Fibroblast of gingiva (primary cell): ENCODE data around the gene BTN3A1.

ENCODE experiments used
- DNase-seq: peaks from one replicate; pipeline ENCODE4 v3.0.0-alpha.2; 2011; ENCODE audit warnings: low read depth

The BTN3A1 gene

DNA sequence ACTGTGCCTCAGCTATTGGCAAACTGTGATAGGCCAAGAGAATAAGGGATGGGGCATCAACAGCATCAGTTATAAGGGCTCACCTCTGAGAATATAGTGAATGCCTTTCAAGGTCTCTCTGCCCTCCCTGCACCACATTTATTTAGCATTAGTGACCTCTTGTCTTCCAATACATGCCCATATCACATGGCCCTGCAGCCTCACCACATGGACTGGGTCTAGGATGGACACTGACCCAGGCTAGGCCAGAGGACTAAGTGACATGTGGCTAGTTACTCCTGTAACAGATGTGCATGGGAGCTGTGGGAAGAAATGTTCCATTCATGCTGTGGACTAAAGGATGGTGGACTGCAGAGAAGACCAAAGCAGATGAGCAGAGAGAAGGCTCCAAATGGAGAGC is 22.3 kb upstream of the BTN3A1 start:
- DNase-seq: no peak

DNA sequence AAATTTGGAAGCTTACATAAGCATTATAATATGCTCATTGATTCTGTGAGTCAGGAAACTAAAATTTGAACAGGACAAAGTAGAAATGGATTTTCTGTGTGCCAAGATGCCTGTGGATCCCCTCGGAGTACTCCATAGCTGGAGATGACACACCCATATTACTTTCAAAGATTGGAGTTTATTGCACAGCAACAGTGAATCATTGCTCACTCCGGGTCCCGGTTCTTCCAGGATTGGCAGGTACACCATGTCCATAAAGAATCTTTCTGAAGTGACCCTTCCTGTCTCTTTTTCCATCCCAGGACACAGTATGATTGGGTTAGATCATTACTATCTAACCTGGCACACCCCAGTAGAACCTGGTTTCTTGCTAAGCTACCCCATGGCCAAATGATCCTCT is 21.8 kb upstream of the BTN3A1 start:
- DNase-seq: no peak

DNA sequence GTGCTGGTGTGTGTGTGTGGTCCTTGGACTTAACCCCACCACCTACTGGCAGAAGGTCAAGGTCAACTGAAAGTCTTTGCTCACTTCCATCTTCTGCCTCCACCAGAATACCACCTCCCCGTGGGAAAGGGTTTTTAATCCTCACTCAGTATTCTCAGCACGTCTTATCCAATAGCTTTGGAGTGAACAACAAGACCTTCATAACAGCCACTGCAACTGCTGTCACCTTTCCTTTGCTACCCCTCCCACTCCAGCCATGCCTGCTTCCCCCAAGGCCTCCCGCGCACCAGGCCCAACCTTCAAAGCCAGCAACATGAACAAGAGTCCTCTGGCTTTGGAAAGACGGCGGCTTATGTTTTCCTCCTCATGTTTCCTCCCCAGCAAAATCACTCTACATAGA is 20.0 kb upstream of the BTN3A1 start:
- no peak for DNase-seq

DNA sequence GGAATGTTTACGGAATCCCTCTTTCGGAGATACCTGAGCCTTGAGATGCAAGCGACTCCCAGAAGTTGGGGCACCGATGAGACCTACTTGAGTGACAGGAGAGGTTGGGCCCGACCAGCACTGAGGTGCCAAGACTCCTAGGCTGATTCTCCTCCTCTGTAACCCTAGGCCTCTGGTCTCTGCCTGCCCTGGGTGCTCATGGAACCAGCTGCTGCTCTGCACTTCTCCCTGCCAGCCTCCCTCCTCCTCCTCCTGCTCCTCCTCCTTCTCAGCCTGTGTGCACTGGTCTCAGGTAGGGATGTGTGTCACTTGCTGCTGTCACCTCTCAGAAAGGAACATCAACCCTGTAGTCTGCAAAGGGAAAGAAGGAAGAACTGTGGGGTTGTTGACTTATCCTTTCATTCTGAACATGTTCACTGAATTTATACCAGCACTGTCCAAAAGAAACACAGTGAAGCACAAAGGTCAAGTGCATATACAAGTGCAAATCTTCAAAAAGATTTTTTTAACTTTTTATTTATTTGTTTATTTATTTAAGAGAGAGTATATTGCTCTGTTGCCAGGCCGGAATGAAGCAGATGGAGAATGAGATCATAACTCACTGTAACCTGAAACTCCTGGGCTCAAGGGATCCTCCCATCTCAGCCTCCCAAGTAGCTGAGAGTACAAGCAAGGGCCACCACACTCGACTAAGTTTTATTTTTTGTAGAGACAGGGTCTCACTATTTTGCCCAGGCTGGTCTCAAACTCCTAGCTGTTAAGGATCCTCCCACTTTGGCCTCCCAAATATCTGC is 18.3 kb upstream of the BTN3A1 start:
- peak; percentile 66 for DNase-seq

DNA sequence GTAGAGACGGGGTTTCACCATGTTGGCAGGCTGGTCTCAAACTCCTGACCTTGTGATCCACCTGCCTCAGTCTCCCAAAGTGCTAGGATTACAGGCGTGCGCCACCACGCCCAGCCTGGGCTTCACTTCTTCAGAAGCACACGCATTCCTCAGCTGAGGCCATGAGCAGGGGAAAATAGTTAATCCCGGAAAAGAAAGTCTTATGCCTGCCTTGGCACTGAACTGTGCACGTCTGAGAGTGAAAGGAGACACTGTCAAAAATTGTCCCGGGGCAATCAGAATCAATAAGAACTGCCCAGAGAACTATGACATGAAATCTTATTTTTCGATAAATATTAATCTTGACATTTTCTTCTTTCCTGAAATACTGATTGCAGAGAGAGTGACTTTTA is 16.3 kb upstream of the BTN3A1 start:
- no peak for DNase-seq

DNA sequence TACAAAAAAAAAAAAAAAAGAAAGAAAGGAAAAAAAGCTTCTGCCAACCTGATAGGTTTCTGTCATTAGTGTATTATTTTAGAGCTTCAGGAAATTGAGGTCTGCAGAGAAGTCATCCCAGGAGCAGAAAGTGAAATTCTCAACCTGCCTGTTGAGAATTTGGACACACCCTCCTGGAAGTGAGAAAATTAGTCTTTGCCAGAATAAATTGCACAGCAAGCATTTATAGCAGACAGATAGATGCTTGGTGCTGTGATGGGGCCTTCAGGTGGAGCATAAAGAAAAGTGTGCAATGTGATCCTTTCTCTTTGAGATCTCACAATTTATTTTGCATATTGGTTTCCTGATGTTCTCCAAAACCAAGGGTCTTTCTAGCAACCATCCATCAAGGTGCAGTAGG is 14.5 kb upstream of the BTN3A1 start:
- no peak for DNase-seq

DNA sequence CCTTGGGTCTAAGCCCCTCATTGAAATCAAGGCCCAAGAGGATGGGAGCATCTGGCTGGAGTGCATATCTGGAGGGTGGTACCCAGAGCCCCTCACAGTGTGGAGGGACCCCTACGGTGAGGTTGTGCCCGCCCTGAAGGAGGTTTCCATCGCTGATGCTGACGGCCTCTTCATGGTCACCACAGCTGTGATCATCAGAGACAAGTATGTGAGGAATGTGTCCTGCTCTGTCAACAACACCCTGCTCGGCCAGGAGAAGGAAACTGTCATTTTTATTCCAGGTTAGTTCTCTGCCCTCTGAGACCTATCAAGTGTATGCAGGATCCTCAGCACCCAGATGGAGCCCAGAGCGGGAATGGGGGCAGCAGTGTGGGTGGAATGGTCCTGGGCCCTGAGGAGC is 14.1 kb upstream of the BTN3A1 start:
- no peak for DNase-seq

DNA sequence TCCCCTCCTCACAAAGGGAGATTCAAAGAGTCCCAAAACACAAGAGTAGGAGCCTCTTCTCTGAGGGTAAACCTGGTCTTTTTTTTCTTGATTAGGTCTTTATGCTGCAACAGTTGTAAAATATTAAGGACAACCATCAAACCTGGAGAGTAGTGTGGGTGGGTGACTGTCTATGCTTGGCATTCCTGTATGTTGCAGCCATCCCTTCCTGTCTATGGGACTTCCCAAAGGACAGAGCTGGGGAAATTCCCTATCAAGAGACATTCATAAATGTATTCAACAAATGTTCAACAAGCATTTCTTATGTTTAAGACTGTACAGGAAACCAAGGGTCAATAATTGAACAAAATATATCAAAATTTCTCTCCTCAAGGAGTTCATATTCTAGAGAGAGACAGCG is 13.6 kb upstream of the BTN3A1 start:
- no peak for DNase-seq

DNA sequence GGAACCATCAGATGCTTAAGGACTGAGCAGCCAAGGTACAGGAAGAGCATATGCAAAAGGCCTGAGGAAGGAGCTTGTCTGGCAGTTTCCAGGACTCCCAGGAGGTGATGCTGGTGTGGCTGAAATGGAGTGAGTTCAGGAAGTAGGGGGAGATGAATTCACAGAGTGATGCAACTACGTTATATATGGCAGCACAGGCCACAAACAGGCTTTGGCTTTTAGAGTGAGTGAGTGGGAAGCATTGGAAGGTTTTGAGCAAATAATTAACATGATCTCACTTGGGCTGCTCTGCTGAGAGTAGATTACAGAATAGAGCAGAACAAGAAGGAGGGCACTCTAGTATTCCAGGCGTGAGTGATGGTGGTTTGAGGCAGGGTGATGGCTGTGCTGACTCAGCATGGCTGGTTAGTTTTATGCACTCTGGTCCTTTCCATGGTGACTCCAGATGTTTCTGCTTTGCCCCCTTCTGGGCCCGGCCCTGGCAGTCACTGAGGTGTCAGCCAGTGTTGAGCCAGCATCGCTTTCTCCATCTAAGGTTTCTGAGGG is 12.7 kb upstream of the BTN3A1 start:
- no peak for DNase-seq

DNA sequence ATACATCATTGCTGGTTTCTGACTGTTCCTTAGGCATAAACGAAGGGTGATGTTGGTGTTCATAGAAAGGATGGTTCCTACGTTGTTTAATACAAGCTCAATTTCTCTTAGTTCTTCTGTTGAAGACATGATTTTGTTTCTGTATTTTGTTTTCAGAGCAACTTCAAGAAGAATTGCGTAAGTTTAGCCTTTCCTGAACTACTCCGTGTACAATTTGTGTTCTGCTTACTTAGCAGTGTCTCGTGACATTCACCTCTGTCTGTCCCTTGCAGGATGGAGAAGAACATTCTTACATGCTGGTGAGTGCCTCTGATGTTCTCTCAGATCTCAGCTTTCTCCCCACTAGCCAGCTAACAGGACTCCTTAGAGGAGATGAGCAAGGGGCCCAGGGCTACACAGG is 11.5 kb upstream of the BTN3A1 start:
- DNase-seq: no peak

DNA sequence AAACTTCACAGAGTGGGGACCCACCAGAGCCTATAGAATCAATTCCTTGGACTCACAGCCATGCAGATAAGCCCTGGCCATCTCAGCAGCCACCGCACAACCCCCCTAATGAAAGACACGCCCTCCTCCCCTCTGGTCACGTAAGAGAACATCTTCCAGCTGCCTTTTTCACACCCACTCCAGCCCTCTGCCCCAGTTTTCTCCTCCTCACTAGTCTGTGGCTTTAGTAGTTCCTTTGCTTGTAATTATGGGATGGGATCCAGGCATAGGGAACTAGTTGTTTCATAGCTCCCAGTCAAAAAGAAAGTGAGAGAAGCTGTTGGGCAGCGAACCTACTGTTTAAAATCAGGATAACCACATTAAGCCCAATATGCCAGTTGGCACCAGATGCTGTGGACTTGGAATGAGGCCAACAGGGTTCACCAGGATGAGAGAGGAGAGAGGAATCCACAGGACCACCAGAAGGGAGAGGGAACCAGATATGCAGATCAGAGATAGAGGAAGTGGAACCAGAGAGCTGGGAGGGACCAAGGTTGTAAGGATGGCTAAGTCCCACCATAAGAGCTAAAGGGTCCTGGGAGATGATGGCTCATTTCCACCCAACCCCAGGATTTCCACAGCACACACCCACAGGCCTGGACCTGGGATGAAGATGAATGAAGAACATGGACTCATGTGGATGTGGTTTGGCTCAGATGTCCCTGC is 9.0 kb upstream of the BTN3A1 start:
- DNase-seq: no peak

DNA sequence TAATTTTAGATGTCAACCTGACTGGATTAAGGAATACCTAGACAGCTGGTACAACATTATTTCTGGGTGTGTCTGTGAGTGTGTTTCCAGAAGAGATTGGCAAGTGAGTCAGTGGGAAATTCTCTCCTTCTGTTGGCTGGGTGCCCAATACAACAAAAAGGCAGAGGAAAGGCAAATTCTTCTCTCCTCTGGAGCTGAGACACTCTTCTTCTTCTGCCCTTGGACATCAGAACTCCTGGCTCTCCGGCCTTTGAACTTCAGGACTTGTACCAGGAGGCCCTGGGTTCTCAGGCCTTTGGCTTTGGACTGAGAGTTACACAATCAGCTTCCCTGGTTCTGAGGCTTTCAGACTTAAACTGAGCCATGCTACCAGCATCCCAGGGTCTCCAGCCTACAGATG is 7.8 kb upstream of the BTN3A1 start:
- DNase-seq: peak; percentile 39

DNA sequence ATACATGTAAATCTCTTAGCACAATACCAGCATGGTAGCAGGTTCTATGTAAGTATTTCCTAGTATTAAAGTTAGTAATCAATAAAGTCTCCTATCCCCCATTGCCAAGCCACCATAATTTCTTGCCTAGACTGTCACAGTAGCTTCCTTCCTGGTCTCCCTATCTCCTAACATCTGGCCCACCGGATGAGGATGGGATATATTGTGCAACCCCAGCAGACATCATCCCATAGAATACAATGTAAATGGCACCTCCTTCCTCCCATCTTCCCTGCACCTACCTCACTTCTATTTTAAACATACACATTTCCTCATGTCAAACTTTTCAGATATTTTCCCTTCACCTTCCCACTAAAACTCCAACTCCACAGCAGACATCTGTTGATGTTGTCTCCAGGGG is 3.5 kb upstream of the BTN3A1 start:
- no peak for DNase-seq

DNA sequence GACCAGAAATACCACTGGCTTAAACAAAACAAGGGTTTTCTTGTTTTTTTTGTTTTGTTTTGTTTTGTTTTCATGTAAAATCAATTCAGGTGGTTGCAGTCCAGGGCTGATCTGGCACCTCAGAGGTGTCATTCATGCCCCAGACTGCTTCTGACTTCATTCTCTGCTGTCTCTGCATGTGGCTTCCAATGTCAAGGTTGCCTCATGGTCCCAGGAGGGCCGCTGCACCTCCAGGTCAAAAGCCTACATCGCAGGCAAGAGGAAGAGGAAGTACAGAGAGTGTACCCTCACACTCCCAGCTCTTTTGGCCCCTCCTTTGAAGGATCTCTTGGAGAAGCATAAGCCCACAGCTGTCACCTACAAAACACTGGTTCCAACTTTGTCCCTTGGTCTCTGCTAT is 1.4 kb upstream of the BTN3A1 start:
- no peak for DNase-seq

DNA sequence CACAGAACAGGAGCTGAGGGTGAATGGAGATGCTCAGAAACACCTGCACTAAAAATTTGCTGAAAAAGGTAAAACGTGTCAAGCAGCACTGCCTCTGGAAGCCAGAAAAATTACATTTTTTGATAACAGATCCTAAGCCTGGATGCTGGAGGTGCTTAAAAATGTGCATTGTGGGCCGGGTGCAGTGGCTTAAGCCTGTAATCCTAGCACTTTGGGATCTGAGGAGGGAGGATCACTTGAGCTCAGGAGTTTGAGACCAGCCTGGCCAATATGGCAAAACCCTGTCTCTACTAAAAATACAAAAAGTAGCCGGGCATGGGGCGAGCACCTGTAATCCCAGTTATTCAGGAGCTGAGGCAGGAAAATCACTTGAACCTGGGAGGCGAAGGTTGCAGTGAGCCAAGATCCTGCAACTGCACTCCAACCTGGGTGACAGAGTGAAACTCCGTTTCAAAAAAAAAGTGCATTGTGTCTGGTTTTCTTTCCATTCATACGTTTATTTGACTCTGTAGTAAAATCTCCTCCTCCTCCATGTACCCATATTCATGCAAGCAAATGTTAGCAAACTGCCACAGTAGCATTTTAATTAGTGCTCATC is 587 bp upstream of the BTN3A1 start:
- DNase-seq: no peak

DNA sequence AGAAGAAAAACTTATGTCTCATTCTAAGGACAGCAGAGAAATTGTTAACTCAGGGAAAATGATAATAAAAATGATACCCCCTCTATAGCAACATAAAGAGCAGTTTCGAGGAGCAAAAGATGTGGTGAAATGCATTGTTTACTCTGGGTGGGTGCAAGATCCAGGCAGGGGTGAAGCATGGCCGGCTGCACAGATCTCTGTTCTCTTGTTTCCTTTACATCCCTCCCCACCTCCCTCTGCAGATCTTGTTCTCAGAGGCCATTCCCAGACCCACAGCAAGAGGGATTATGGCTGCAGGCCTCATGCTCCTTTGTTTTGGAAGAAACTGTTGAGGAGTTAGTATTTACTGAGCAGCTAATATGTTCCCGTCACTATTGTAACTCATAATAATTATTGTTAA is 1.8 kb downstream of the BTN3A1 start:
- DNase-seq: no peak

DNA sequence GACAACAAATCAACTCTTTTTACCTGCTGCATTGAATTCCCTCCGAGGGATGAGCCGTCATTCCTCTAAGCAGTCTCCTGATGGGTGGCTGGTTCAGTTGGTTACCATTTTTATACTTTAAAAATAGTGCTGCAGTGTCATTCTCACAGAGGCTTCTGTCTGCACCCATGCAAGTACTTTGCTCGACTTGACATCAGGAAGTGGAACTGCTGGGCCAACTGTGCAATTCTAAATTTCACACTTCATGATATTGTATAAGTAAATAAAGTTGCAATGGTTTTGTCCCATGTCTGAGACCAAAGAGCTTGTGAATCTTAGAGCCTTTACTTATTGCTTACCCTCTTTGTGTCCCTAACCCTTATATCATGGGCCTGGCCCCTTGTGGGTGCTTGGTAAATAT is 2.5 kb downstream of the BTN3A1 start:
- no peak for DNase-seq

DNA sequence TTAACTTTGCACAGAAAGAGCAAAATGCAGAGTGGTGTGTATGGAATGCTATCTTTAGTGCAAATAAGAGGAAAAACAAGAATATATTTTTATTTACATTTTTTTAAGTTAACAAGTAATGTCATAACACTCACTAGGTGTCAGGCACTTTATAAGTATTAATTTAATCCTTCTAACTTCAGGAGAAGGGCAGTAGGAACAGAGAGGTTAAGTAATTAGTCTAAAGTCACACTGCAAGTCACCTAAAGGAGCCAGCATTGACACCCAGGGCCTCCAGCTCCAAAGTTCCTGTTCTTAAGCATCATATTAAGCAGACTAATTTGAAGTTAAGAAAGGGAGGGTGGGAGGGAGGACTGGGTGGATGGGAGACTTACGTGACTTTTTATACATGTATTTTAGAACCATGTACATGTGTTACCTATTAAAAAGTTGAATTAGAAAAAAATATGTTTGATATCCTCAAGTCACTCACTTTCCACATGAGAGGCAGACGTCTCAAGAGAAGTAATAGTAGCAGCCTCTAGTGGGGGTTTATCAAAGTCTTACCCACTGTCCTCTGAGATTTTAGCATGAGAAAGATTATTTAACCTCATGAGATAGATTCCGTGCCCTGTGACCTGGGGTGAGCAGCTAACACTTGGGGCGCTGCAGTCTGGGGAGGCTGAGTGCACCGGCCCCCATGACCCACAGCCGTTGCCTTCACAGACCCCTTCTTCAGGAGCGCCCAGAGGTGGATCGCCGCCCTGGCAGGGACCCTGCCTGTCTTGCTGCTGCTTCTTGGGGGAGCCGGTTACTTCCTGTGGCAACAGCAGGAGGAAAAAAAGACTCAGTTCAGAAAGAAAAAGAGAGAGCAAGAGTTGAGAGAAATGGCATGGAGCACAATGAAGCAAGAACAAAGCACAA is 7.0 kb downstream of the BTN3A1 start:
- no peak for DNase-seq

DNA sequence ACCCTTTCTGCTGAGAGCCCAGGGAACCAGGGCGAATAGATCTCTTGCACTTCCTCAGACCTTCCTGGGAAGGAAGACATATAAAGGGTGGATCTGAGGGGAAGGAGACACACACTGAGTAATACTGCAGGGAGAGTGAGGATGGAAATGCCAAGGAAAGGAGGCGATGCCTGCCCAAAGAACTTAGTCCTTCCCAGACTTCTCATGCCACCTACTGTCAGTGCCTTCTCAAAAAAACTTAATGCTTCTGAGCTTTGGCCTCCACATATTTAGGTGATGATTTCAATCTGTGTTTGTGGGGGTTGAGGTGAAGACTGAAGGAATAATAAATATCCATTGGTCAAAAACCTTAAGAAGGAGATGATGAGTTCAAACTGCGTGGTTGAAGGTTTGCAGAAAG is 9.7 kb downstream of the BTN3A1 start:
- DNase-seq: no peak

DNA sequence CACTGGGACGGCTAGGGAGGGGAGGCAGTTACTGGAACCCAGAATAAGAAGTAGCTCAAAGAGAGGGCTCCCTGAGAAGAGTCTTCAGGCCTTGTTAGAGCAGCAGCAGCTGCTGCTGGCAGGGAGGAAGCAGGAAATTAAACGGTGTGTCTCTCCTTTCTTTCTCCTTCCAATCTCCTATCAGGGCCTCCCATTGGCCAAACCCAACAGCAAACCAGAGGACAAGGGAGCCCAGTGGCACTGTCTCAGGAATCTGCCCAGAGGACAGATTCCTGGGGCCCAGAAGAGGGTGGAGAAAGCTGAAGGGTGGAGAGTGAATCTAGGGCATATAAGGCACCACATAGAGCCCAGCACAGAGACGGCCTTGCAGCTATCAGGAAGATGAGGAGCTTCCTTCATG is 10.2 kb downstream of the BTN3A1 start:
- DNase-seq: no peak

DNA sequence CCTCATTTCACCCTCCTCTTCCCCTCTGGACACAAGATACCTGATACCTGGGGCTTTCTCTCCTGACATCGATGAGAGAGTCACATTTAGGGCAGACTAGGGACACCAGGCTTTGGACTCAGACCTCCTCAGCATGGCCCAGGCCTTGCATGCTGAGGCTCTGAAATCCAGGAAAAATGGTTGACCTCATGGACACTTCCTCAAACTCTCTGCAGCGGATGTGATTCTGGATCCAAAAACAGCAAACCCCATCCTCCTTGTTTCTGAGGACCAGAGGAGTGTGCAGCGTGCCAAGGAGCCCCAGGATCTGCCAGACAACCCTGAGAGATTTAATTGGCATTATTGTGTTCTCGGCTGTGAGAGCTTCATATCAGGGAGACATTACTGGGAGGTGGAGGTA is 10.9 kb downstream of the BTN3A1 start:
- no peak for DNase-seq

DNA sequence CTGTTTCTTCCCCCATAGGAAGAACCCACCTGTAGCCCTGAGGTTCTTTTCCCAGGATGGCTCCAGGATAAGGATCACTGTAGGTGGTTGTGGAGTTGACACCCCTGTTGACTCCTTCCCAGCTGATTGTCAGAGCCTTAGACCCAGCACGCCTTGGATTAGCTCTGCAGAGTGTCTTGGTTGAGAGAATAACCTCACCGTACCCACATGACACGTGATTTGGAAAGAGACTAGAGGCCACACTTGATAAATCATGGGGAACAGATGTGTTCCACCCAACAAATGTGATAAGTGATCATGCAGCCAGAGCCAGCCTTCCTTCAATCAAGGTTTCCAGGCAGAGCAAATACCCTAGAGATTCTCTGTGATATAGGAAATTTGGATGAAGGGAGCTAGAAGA is 12.2 kb downstream of the BTN3A1 start:
- no peak for DNase-seq
